ENCODE measurements around the gene PIP4K2A.

Gene PIP4K2A

DNA sequence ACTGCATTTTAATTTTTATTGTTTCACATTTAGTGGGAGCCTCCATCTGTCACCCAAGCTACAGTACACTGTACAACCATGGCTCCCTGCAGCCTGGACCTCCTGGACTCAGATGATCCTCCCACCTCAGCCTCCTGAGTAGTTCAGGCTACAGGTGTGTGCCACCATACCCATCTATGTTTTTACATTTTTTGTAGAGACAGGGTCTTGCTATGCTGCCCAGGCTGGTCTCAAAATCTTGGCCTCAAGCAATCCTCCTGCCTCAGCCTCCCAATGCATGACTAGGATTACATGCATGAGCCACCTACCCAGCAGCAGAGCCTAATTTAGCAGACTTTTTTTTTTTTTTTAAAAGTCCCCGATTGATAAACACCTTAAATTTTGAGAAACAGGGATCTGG lies 5.6 kb downstream of the PIP4K2A start:
- H3K4me1 ChIP-seq (ENCODE audit: control insufficient read depth, insufficient read depth, low read length, unreplicated experiment), result peaks cover 15% of the 10 kb centered on the region
- H3K36me3 ChIP-seq (ENCODE audit: insufficient read depth, low read length), result no peaks in the 10 kb centered on the region
- H3K27ac ChIP-seq (ENCODE audit: low read depth, low read length), result no peak overlapping the region
- no peak overlapping the region for H2AFZ ChIP-seq (ENCODE audit: low read length, unreplicated experiment)
- no peaks in the 10 kb centered on the region for H3K27me3 ChIP-seq (ENCODE audit: insufficient read depth, low read length)
- H3K4me3 ChIP-seq (ENCODE audit: low read depth, low read length), result no peak overlapping the region
- peaks cover 85% of the 10 kb centered on the region for H3K79me2 ChIP-seq (ENCODE audit: control insufficient read depth, insufficient read depth, low read length, unreplicated experiment)

DNA sequence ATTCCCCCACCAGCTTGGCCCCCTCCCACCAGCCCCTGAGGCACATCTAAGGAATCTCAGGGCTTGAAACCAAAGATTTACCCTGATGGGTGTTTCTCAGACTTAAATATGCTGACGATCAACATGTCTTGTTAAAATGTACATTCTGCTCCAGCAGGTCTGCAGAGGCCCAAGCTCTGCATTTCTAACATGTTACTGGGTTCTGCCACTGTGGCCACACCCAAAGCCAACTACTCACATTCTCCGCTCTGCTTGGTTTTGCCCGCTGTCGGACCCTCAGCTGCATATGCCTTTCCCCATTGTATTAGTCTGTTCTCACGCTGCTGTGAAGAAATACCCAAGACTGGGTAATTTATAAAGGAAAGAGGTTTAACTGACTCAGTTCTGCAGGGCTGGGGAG lies 8.9 kb downstream of the PIP4K2A start:
- no peak overlapping the region for H3K27ac ChIP-seq (ENCODE audit: low read depth, low read length)
- H3K4me1 ChIP-seq (ENCODE audit: control insufficient read depth, insufficient read depth, low read length, unreplicated experiment), result no peaks in the 10 kb centered on the region
- no peaks in the 10 kb centered on the region for H3K36me3 ChIP-seq (ENCODE audit: insufficient read depth, low read length)
- H3K79me2 ChIP-seq (ENCODE audit: control insufficient read depth, insufficient read depth, low read length, unreplicated experiment), result peaks cover 76% of the 10 kb centered on the region
- no peak overlapping the region for H3K4me3 ChIP-seq (ENCODE audit: low read depth, low read length)
- H2AFZ ChIP-seq (ENCODE audit: low read length, unreplicated experiment), result no peak overlapping the region
- H3K27me3 ChIP-seq (ENCODE audit: insufficient read depth, low read length), result no peaks in the 10 kb centered on the region

DNA sequence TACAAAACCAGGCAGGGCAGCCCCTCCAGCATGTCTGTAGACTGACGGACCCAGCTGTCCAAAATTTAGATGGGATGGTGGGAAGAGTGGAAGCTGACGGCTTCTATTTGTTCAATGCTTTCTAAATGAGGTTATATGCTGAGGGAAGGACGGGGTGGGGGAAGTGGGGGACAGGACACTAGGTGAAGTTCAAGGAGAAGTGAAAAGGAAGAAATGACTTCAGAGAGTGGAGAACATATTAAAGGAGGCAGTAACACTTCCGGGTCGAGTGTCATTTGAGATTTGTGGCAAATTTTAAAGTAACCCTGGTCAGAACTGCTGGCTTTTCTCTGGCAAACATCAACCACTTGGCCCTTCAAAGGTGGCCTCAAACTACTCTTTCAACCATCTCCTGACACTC lies 9.4 kb downstream of the PIP4K2A start:
- H3K36me3 ChIP-seq (ENCODE audit: insufficient read depth, low read length), result no peaks in the 10 kb centered on the region
- peaks cover 74% of the 10 kb centered on the region for H3K79me2 ChIP-seq (ENCODE audit: control insufficient read depth, insufficient read depth, low read length, unreplicated experiment)
- H3K27ac ChIP-seq (ENCODE audit: low read depth, low read length), result no peak overlapping the region
- no peak overlapping the region for H3K4me3 ChIP-seq (ENCODE audit: low read depth, low read length)
- H2AFZ ChIP-seq (ENCODE audit: low read length, unreplicated experiment), result no peak overlapping the region
- no peaks in the 10 kb centered on the region for H3K4me1 ChIP-seq (ENCODE audit: control insufficient read depth, insufficient read depth, low read length, unreplicated experiment)
- no peaks in the 10 kb centered on the region for H3K27me3 ChIP-seq (ENCODE audit: insufficient read depth, low read length)

DNA sequence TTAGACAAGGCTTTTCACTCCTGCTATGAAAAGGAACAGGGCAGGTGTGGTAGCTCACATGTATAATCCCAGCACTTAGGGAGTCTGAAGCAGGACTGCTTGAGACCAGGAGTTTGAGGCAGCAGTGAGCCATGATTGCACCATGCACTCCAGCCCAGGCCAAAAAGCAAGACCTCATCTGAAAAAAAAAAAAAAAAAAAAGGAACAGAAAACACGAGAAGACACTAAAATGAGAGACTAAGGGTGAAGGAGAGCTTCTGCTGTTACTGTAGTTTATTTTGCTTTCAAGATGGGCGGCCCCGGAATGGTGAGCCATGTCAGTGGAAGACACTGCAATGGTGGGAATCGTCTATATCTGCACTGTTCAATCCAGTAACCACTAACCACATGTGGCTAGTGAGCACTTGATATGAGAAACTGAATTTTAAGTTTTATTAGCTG lies 9.9 kb downstream of the PIP4K2A start:
- no peak overlapping the region for H3K27ac ChIP-seq (ENCODE audit: low read depth, low read length)
- H2AFZ ChIP-seq (ENCODE audit: low read length, unreplicated experiment), result no peak overlapping the region
- no peaks in the 10 kb centered on the region for H3K4me1 ChIP-seq (ENCODE audit: control insufficient read depth, insufficient read depth, low read length, unreplicated experiment)
- H3K27me3 ChIP-seq (ENCODE audit: insufficient read depth, low read length), result no peaks in the 10 kb centered on the region
- peaks cover 71% of the 10 kb centered on the region for H3K79me2 ChIP-seq (ENCODE audit: control insufficient read depth, insufficient read depth, low read length, unreplicated experiment)
- no peak overlapping the region for H3K4me3 ChIP-seq (ENCODE audit: low read depth, low read length)
- H3K36me3 ChIP-seq (ENCODE audit: insufficient read depth, low read length), result no peaks in the 10 kb centered on the region

DNA sequence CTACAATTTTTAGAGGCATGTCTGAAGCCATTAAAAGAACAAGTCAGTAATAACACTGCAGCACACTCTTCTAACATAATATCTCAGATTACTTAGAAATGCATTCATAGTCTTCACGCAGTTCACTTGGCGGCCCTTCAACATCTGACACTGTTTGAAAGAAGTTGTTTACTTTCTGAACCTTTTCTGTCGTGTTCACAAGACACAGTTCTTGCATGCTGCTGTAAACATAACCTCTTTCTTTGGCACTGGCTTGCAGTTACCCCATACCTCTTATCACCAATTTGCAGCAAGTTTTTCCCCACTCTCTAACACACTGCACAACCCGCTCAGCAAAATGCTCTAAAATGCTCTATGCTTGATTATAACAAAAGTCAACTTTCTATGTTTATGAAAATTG lies 12.0 kb downstream of the PIP4K2A start:
- H3K79me2 ChIP-seq (ENCODE audit: control insufficient read depth, insufficient read depth, low read length, unreplicated experiment), result peaks cover 67% of the 10 kb centered on the region
- no peaks in the 10 kb centered on the region for H3K4me1 ChIP-seq (ENCODE audit: control insufficient read depth, insufficient read depth, low read length, unreplicated experiment)

DNA sequence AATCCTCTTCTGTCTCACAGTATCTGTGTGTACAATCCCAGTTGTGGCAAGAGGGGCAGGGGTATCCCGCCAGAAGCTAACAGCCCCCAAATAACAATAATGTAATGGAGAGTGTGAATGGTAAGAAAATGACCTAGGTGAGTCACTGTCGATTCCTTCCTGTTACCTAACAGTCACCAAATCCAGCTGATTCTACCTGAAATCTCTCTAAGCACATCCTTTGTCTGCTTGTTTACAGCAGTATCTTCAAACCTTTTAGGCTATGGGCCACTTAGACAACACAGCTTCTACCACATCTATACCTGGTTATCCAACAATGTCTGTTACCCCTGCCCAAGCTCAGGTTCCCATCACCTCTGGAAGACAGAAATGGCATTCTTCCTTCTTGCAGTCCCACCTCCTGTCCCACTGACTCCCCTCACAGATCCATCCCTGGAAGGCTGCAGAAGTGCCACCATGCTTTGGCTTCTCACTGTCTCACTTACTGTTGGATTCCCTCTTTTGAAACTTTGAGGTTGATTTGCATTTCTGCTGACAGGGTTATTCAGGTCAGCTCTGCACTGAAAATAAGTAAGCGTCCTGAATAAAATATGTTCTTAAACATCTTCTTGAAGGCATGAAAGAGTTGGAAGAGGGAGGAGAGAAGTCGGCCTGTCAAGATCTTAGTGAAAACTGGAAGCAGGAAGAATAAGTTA lies 13.1 kb downstream of the PIP4K2A start:
- Histone ChIP-seq H3K79me2 (ENCODE audit: control insufficient read depth, insufficient read depth, low read length, unreplicated experiment) (peaks cover 61% of the 10 kb centered on the region), H3K4me1 (ENCODE audit: control insufficient read depth, insufficient read depth, low read length, unreplicated experiment) (no peaks in the 10 kb centered on the region), H3K4me3 (ENCODE audit: low read depth, low read length) (no peak overlapping the region)

More for the DNA sequence above, 12.0 kb downstream of the PIP4K2A start:
- Histone ChIP-seq H3K27me3 (ENCODE audit: insufficient read depth, low read length) (no peaks in the 10 kb centered on the region), H3K36me3 (ENCODE audit: insufficient read depth, low read length) (no peaks in the 10 kb centered on the region), H2AFZ (ENCODE audit: low read length, unreplicated experiment) (no peak overlapping the region), H3K27ac (ENCODE audit: low read depth, low read length) (no peak overlapping the region), H3K4me3 (ENCODE audit: low read depth, low read length) (no peak overlapping the region)

DNA sequence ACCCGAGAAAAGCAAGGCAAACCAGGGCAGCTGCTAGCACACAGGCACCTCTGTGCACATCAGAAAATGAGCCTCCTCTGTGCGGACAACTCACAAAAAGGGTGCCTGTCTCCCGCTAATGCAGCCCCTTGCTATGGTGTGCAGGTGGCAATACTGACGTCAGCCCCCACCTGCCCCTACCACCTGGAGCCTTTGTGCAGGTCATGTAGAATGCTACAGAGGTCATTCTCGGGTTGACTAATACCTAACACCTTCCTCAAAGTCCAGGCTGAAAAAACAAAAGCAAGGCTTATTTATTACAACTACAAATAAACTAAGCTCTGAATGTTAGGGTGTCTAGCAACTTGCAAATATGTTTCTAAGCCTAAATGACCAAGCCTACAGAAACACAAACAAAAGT lies 13.9 kb downstream of the PIP4K2A start:
- Histone ChIP-seq H3K4me1 (ENCODE audit: control insufficient read depth, insufficient read depth, low read length, unreplicated experiment) (no peaks in the 10 kb centered on the region), H3K4me3 (ENCODE audit: low read depth, low read length) (no peak overlapping the region), H3K36me3 (ENCODE audit: insufficient read depth, low read length) (no peaks in the 10 kb centered on the region), H3K27ac (ENCODE audit: low read depth, low read length) (no peak overlapping the region), H3K27me3 (ENCODE audit: insufficient read depth, low read length) (no peaks in the 10 kb centered on the region), H2AFZ (ENCODE audit: low read length, unreplicated experiment) (no peak overlapping the region), H3K79me2 (ENCODE audit: control insufficient read depth, insufficient read depth, low read length, unreplicated experiment) (peaks cover 64% of the 10 kb centered on the region)

More for the DNA sequence above, 13.1 kb downstream of the PIP4K2A start:
- Histone ChIP-seq H3K36me3 (ENCODE audit: insufficient read depth, low read length) (no peaks in the 10 kb centered on the region), H3K27ac (ENCODE audit: low read depth, low read length) (no peak overlapping the region), H2AFZ (ENCODE audit: low read length, unreplicated experiment) (no peak overlapping the region), H3K27me3 (ENCODE audit: insufficient read depth, low read length) (no peaks in the 10 kb centered on the region)

DNA sequence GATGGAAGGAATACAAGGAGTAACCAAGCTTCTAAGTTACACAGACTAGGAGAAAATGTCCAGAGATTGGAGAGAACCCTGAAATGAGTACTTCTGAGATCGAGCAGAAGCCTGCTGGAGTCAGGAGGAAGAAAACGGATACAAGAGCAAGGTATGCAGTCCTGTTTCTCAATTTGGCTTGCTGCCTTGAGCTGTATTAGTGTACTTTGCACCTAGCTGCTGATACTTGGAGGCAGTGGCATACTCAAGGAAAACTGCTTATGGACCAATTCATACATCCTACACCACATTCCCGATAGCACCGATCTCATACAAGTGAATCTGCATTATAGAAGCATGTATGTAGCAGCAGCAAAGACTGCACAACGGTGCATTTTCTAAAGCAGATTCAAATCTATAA lies 14.4 kb downstream of the PIP4K2A start:
- H3K27ac ChIP-seq (ENCODE audit: low read depth, low read length), result no peak overlapping the region
- H3K79me2 ChIP-seq (ENCODE audit: control insufficient read depth, insufficient read depth, low read length, unreplicated experiment), result peaks cover 64% of the 10 kb centered on the region
- no peak overlapping the region for H2AFZ ChIP-seq (ENCODE audit: low read length, unreplicated experiment)
- no peaks in the 10 kb centered on the region for H3K36me3 ChIP-seq (ENCODE audit: insufficient read depth, low read length)
- H3K27me3 ChIP-seq (ENCODE audit: insufficient read depth, low read length), result no peaks in the 10 kb centered on the region
- H3K4me1 ChIP-seq (ENCODE audit: control insufficient read depth, insufficient read depth, low read length, unreplicated experiment), result no peaks in the 10 kb centered on the region
- no peak overlapping the region for H3K4me3 ChIP-seq (ENCODE audit: low read depth, low read length)

DNA sequence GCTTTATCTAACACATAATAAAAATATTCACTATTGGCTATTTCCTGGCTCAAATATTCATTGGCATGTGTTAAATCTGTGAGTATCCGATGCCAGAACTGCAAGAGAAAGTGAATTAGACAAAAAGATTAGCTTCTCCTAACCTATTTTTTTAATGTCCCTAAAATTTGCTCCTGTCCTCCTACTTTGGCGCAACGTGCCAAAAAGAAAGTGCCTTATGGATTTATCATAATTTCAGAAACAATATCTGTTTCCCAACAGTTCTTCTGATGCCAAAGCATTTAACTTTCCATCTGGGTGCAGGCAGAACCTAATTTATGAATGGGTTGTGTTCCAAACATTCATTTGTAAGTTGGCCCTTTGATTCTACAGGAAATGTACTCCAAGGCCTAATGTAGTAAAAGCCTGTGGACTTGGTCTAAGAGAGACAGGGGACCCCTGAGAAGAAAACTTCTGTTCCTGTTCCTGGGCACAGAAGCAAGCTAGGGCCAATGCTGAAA lies 15.4 kb downstream of the PIP4K2A start:
- Histone ChIP-seq H2AFZ (ENCODE audit: low read length, unreplicated experiment) (no peak overlapping the region), H3K27ac (ENCODE audit: low read depth, low read length) (no peak overlapping the region), H3K4me3 (ENCODE audit: low read depth, low read length) (no peak overlapping the region), H3K27me3 (ENCODE audit: insufficient read depth, low read length) (no peaks in the 10 kb centered on the region), H3K4me1 (ENCODE audit: control insufficient read depth, insufficient read depth, low read length, unreplicated experiment) (peaks cover 1% of the 10 kb centered on the region), H3K79me2 (ENCODE audit: control insufficient read depth, insufficient read depth, low read length, unreplicated experiment) (peaks cover 64% of the 10 kb centered on the region), H3K36me3 (ENCODE audit: insufficient read depth, low read length) (no peaks in the 10 kb centered on the region)

DNA sequence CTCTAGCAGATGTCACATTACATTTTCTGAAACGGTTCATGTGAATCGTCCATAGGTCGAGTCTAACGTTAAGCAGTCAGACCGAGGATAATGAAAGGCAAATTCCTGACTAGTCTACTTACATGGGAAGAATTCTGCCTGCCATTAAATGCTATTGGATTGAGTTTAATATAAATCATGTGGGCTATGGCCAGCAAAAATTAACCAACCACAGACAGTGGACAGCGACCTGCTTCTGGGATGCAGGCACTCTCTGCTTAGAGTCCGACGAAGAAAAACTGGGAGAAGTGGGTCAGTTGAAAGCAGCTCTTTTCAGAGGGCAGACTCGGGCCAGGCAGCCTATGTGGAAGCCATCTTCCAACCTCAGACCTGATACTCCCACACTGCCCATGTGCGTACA lies 16.6 kb downstream of the PIP4K2A start:
- no peak overlapping the region for H3K4me3 ChIP-seq (ENCODE audit: low read depth, low read length)
- H2AFZ ChIP-seq (ENCODE audit: low read length, unreplicated experiment), result no peak overlapping the region
- peaks cover 13% of the 10 kb centered on the region for H3K4me1 ChIP-seq (ENCODE audit: control insufficient read depth, insufficient read depth, low read length, unreplicated experiment)
- H3K27me3 ChIP-seq (ENCODE audit: insufficient read depth, low read length), result no peaks in the 10 kb centered on the region
- H3K36me3 ChIP-seq (ENCODE audit: insufficient read depth, low read length), result no peaks in the 10 kb centered on the region
- H3K27ac ChIP-seq (ENCODE audit: low read depth, low read length), result no peak overlapping the region
- peaks cover 70% of the 10 kb centered on the region for H3K79me2 ChIP-seq (ENCODE audit: control insufficient read depth, insufficient read depth, low read length, unreplicated experiment)

DNA sequence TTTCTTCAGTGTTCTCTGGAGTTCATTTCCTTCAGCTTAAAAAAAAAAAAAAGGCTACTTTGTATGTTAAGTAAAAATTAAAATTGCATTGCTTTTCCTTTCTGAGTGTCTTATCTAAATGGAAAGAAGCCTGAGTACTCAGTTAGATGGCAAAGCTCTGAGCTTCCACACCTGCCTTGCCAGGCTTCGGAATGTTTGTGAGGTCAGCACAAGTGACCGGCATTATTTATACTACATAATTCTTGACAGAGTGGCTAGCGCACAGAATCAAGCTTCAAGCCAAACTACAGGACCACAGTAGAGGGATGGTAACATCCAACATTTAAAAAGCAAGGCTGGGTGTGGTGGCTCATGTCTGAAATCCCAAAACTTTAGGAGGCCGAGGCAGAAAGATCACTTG lies 17.3 kb downstream of the PIP4K2A start:
- Histone ChIP-seq H3K79me2 (ENCODE audit: control insufficient read depth, insufficient read depth, low read length, unreplicated experiment) (peaks cover 71% of the 10 kb centered on the region), H2AFZ (ENCODE audit: low read length, unreplicated experiment) (no peak overlapping the region), H3K4me3 (ENCODE audit: low read depth, low read length) (no peak overlapping the region), H3K27ac (ENCODE audit: low read depth, low read length) (no peak overlapping the region), H3K27me3 (ENCODE audit: insufficient read depth, low read length) (no peaks in the 10 kb centered on the region), H3K36me3 (ENCODE audit: insufficient read depth, low read length) (no peaks in the 10 kb centered on the region), H3K4me1 (ENCODE audit: control insufficient read depth, insufficient read depth, low read length, unreplicated experiment) (peaks cover 14% of the 10 kb centered on the region)

Data from ACC112 (cell line).